Astrocyte of the spinal cord (primary cell): ENCODE results near the gene LMOD2.

ENCODE experiments used
- DNase-seq: peaks from one replicate; pipeline ENCODE4 v3.0.0; 2011; ENCODE audit warnings: low read depth, low spot score
- H3K4me3 ChIP-seq: 2 replicates; pipeline ENCODE4 v1.5.1; 2011; ENCODE audit warnings: low read depth, mild to moderate bottlenecking, low read length, moderate library complexity
- CTCF ChIP-seq: IDR thresholded peaks from 2 replicates; pipeline ENCODE4 v1.5.1; 2012; ENCODE audit warnings: low read depth, mild to moderate bottlenecking, low read length, inconsistent platforms
- in situ Hi-C: cut with HindIII; loops from 2 replicates; pipeline ENCODE4 v1.10.0; 2017; ENCODE audit warnings: low sequenced_read_pairs

Gene LMOD2

GRCh38 chr7:123637203-123637602 lies 18.5 kb upstream of the LMOD2 start:
- no peak for DNase-seq
- in situ Hi-C loops = no loop called here
- H3K4me3 ChIP-seq = no peak overlapping the region
- TF ChIP-seq CTCF = no peak

GRCh38 chr7:123637878-123638277 lies 17.8 kb upstream of the LMOD2 start:
- in situ Hi-C loops = no loop called here
- no peak for TF ChIP-seq CTCF
- no peak for DNase-seq
- no peak overlapping the region for H3K4me3 ChIP-seq

- H3K4me3 ChIP-seq = no peak overlapping the region
- no peak for TF ChIP-seq CTCF
- in situ Hi-C loops = no loop called here
- DNase-seq = no peak
Measured at GRCh38 chr7:123639631-123640030, 16.0 kb upstream of the LMOD2 start.

- no peak for DNase-seq
- H3K4me3 ChIP-seq = no peak overlapping the region
- in situ Hi-C loops = no loop called here
- TF ChIP-seq CTCF = no peak
Measured at GRCh38 chr7:123640583-123640982, 15.1 kb upstream of the LMOD2 start.

- no peak for DNase-seq
- in situ Hi-C loops = no loop called here
- no peak for TF ChIP-seq CTCF
- no peak overlapping the region for H3K4me3 ChIP-seq
Measured at GRCh38 chr7:123641901-123642300, 13.8 kb upstream of the LMOD2 start.

- peak overlapping the region; percentile 12 for H3K4me3 ChIP-seq
- peak; percentile 86 for DNase-seq
- TF ChIP-seq CTCF = no peak
- in situ Hi-C loops = no loop called here
Measured at GRCh38 chr7:123643495-123644441, 11.9 kb upstream of the LMOD2 start.
